ENCODE data around the gene FAM174C. TPM values are rescaled to one million over a fixed set of nuclear protein-coding genes. Genes with fewer than 3 reads are reported as not detected.

Gene FAM174C
- total and polyA plus RNA-seq, 2 donors (not counting 3 experiments of a cell fraction or from before 2014, with no cell fraction given), result 46.7 to 83.9 TPM

DNA sequence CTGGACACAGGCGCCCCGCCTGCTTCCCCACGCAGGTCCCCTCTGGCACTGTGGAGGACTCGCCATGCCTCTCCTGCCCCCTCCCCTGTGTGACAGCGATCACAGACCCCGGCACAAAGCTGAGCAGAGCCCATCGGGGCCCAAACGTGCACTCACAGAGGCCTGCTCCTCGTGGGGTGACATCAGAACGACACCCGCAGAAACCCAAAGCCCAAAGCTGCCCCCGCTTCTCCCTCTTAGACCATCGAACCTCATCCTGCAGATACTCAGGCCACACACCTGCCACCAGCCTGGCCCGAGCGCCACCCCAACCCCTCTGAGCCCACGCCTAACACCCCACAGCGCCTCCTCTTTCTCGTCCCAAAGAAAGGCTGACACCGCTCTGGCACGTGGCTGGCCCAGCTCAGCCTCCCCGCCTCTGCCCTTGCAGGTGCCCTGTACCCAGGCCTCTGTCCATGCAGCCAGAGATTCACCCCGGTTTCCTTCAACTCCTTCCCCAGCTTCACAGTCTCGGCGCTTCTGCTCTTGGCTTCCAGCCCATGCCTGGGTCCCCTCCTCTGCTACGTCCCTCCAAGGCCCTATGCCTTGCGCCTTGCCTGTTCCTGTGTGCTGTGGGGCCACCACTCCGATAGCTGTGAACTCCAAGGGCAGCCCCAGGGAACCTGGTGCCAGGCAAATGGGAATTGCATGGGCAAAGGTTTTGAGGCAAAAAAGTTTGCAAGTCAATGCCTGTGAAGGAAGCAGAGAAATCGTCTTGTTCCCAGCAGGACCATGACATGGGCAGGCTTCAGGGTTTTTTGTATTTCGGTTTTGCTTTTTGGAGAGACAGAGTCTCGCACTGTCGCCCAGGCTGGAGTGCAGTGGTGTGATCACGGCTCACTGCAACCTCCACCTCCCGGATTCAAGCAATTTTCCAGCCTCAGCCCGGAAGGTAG is 36.7 kb upstream of the FAM174C start:
- peaks cover 9% of the 10 kb centered on the region for H3K4me1 ChIP-seq (ENCODE audit: control insufficient read depth, extremely low read depth, insufficient read depth, low read length)
- FAIRE-seq (no peak), DNase-seq (ENCODE audit: low read depth, low spot score) (no peak)
- no peak overlapping the region for H2AFZ ChIP-seq (ENCODE audit: low read depth, low read length)
- POLR2A ChIA-PET, result interaction anchor here (1.0 kb wide), 1 partner anchor 30 kb away, joined by 3 read pairs; the partner anchor contains the start of gene CIRBP
- CTCF ChIA-PET, result interaction anchor here (0.8 to 1.4 kb wide), 4 partner anchors 16 to 125 kb away, joined by 3 to 5 read pairs (median 4); no protein-coding TSS in a partner anchor
- H3K9me3 ChIP-seq (replicated peaks; ENCODE audit: control insufficient read depth, insufficient read depth, low read length), result no peaks in the 10 kb centered on the region
- peak overlapping the region; percentile 21 for H3K4me2 ChIP-seq (ENCODE audit: insufficient read depth, low read length)
- no peaks in the 10 kb centered on the region for H3K27me3 ChIP-seq (ENCODE audit: control insufficient read depth in 2 of 2, insufficient read depth in 2 of 2, low read length in 2 of 2)
- H3K36me3 ChIP-seq (ENCODE audit: control insufficient read depth in 2 of 2, extremely low read depth in 1 of 2, insufficient read depth in 2 of 2, low read length in 2 of 2), result peaks cover 0 to 16% of the 10 kb centered on the region in 2 experiments
- TF ChIP-seq CTCF (IDR thresholded peaks at IDR 0.05; ENCODE audit: extremely low read depth in 1 of 2, insufficient read depth in 1 of 2, low read depth in 1 of 2, low read length in 2 of 2), result no peak
- TF ChIP-seq EZH2 (IDR thresholded peaks at IDR 0.05; ENCODE audit: borderline replicate concordance, low read depth, low read length, severe bottlenecking), result no peak
- BruUV-seq (replicated peaks), result no TSS peak
- no peaks in the 10 kb centered on the region for H3K9me1 ChIP-seq (replicated peaks; ENCODE audit: control insufficient read depth, extremely low read depth, insufficient read depth, low read length)
- dilution Hi-C loops (cut with MboI; ENCODE audit: extremely low pct_ligation_motif_present, low sequenced_read_pairs), result no loop called here
- peaks cover 11% of the 10 kb centered on the region for H3K79me2 ChIP-seq (ENCODE audit: control insufficient read depth, insufficient read depth, low read length)
- no peak overlapping the region for H3K27ac ChIP-seq (ENCODE audit: insufficient read depth, low read depth, low read length)
- intact Hi-C loops (cut with micrococcal nuclease), result no loop called here
- no peaks in the 10 kb centered on the region for H4K20me1 ChIP-seq (replicated peaks; ENCODE audit: control insufficient read depth, extremely low read depth, insufficient read depth, low read length)
- no peak overlapping the region for H3K9ac ChIP-seq (replicated peaks; ENCODE audit: extremely low read depth, insufficient read depth, low read length)
- peak overlapping the region in 1 of 3 experiments; percentile 77 for H3K4me3 ChIP-seq (replicated peaks in 1 of 3; ENCODE audit: insufficient read depth in 1 of 3, low read depth in 1 of 3, low read length in 3 of 3)

- FAIRE-seq (no peak), DNase-seq (ENCODE audit: low read depth, low spot score) (no peak)
- no peak overlapping the region for H3K9ac ChIP-seq (replicated peaks; ENCODE audit: extremely low read depth, insufficient read depth, low read length)
- H3K27me3 ChIP-seq (ENCODE audit: control insufficient read depth in 2 of 2, insufficient read depth in 2 of 2, low read length in 2 of 2), result no peaks in the 10 kb centered on the region
- no peaks in the 10 kb centered on the region for H3K9me1 ChIP-seq (replicated peaks; ENCODE audit: control insufficient read depth, extremely low read depth, insufficient read depth, low read length)
- H3K27ac ChIP-seq (ENCODE audit: insufficient read depth, low read depth, low read length), result no peak overlapping the region
- H3K4me2 ChIP-seq (ENCODE audit: insufficient read depth, low read length), result no peak overlapping the region
- TF ChIP-seq GATA2 (IDR thresholded peaks at IDR 0.05; ENCODE audit: insufficient read depth, insufficient read length, low read depth, low read length) (no peak), MAX (IDR thresholded peaks at IDR 0.05; ENCODE audit: insufficient read depth, insufficient read length) (no peak), FOS (IDR thresholded peaks at IDR 0.05; ENCODE audit: borderline replicate concordance, insufficient read depth, low read length) (no peak), EZH2 (IDR thresholded peaks at IDR 0.05; ENCODE audit: borderline replicate concordance, low read depth, low read length, severe bottlenecking) (no peak), CTCF (IDR thresholded peaks at IDR 0.05; ENCODE audit: extremely low read depth in 1 of 2, insufficient read depth in 1 of 2, low read depth in 1 of 2, low read length in 2 of 2) (no peak), JUN (IDR thresholded peaks at IDR 0.05; ENCODE audit: borderline replicate concordance, insufficient read depth, insufficient read length, low read depth) (no peak), POLR2A (IDR thresholded peaks at IDR 0.05; ENCODE audit: low read depth, low read length) (no peak), MYC (IDR thresholded peaks at IDR 0.05; ENCODE audit: low read depth, low read length) (no peak), POLR2AphosphoS5 (IDR thresholded peaks at IDR 0.05; ENCODE audit: insufficient read depth, low read depth, low read length) (no peak)
- H3K9me3 ChIP-seq (replicated peaks; ENCODE audit: control insufficient read depth, insufficient read depth, low read length), result no peaks in the 10 kb centered on the region
- ChIA-PET CTCF (interaction anchor here (1.2 kb wide), 1 partner anchor 17 kb away, joined by 5 read pairs; no protein-coding TSS in a partner anchor), POLR2A (no interaction called here)
- no peak overlapping the region for H3K4me3 ChIP-seq (replicated peaks in 1 of 3; ENCODE audit: insufficient read depth in 1 of 3, low read depth in 1 of 3, low read length in 3 of 3)
- H3K79me2 ChIP-seq (ENCODE audit: control insufficient read depth, insufficient read depth, low read length), result peaks cover 13% of the 10 kb centered on the region
- H3K4me1 ChIP-seq (ENCODE audit: control insufficient read depth, extremely low read depth, insufficient read depth, low read length), result peaks cover 9% of the 10 kb centered on the region
- peaks cover 0 to 9% of the 10 kb centered on the region in 2 experiments for H3K36me3 ChIP-seq (ENCODE audit: control insufficient read depth in 2 of 2, extremely low read depth in 1 of 2, insufficient read depth in 2 of 2, low read length in 2 of 2)
- no peaks in the 10 kb centered on the region for H4K20me1 ChIP-seq (replicated peaks; ENCODE audit: control insufficient read depth, extremely low read depth, insufficient read depth, low read length)
- intact Hi-C loops (cut with micrococcal nuclease) (no loop called here), dilution Hi-C loops (cut with MboI; ENCODE audit: extremely low pct_ligation_motif_present, low sequenced_read_pairs) (no loop called here)
- no peak overlapping the region for H2AFZ ChIP-seq (ENCODE audit: low read depth, low read length)
- no TSS peak for BruUV-seq (replicated peaks)
Observed at GRCh38 chr19:1239420-1239795, 35.9 kb upstream of the FAM174C start.
